OCI-LY3 (cell line): ENCODE data around the gene CDCP1.

Source experiments
- H2AFZ ChIP-seq: fragments of 200-600, 300-600 bp; shearing (Covaris generic); 2 replicates; pipeline ENCODE4 v1.6.0; 2014; ENCODE audit warnings: antibody characterized with exemption, low read depth, low read length
- H3K27ac ChIP-seq: fragments of 200-600, 300-600 bp; sonication (generic); 2 replicates; pipeline ENCODE4 v1.5.1; 2014; ENCODE audit warnings: mild to moderate bottlenecking, low read length, moderate library complexity, mixed read lengths
- H3K27me3 ChIP-seq: fragments of 200-600, 300-600 bp; sonication (generic); 2 replicates; pipeline ENCODE4 v1.6.1; 2014; ENCODE audit warnings: low read depth, low read length, mixed read lengths
- H3K36me3 ChIP-seq: fragments of 200-600, 300-600 bp; sonication (generic); replicated peaks from 2 replicates; pipeline ENCODE3; 2014; ENCODE audit warnings: low read depth, low read length, mixed read lengths
- H3K4me1 ChIP-seq: fragments of 300-600, 200-600 bp; sonication (generic); 2 replicates; pipeline ENCODE4 v1.6.1; 2014; ENCODE audit warnings: low read length, mixed read lengths
- H3K4me2 ChIP-seq: fragments of 200-600, 300-600 bp; sonication (generic); 2 replicates; pipeline ENCODE4 v1.6.1; 2014; ENCODE audit warnings: low read length, mixed read lengths
- H3K4me3 ChIP-seq: fragments of 300-600, 200-600 bp; sonication (generic); 2 replicates; pipeline ENCODE4 v1.5.1; 2014; ENCODE audit warnings: antibody characterized with exemption, mild to moderate bottlenecking, low read length, moderate library complexity
- H3K79me2 ChIP-seq: fragments of 300-600, 200-600 bp; shearing (Covaris generic); 2 replicates; pipeline ENCODE4 v1.6.1; 2014; ENCODE audit warnings: mild to moderate bottlenecking, low read length, mixed read lengths
- H3K9ac ChIP-seq: fragments of 300-600, 200-600 bp; shearing (Covaris generic); 2 replicates; pipeline ENCODE4 v1.6.0; 2014; ENCODE audit warnings: mild to moderate bottlenecking, low read length, moderate library complexity
- H3K9me3 ChIP-seq: fragments of 200-600, 300-600 bp; shearing (Covaris generic); 2 replicates; pipeline ENCODE4 v1.6.1; 2014; ENCODE audit warnings: low read length, mixed read lengths; ENCODE audit not compliant: insufficient read depth
- H4K20me1 ChIP-seq: fragments of 200-600, 300-600 bp; sonication (generic); 2 replicates; pipeline ENCODE4 v1.6.1; 2016; ENCODE audit warnings: low read length, mixed read lengths; ENCODE audit not compliant: insufficient read depth
- CTCF ChIP-seq: fragments of 200-600, 300-600 bp; sonication (generic); IDR thresholded peaks from 2 replicates; pipeline ENCODE4 v1.5.1; 2014; ENCODE audit warnings: antibody characterized with exemption, low read length, low read depth
- EZH2phosphoT487 ChIP-seq: fragments of 200-600 bp; shearing (Covaris generic); IDR thresholded peaks from 2 replicates; pipeline ENCODE4 v1.6.1; 2018; ENCODE audit warnings: antibody characterized with exemption, mixed run types, low read depth

Gene CDCP1

GRCh38 chr3:45154641-45155147, 8.5 kb upstream of the CDCP1 start:
- H2AFZ ChIP-seq = no peak overlapping the region

GRCh38 chr3:45153658-45154437, 7.7 kb upstream of the CDCP1 start:
- Histone ChIP-seq H3K9ac (no peak overlapping the region), H3K9me3 (no peaks in the 10 kb centered on the region), H3K27me3 (peaks cover 33% of the 10 kb centered on the region; the same call in 1 of the 2 replicates), H3K4me3 (no peak overlapping the region), H3K36me3 (no peaks in the 10 kb centered on the region), H4K20me1 (no peaks in the 10 kb centered on the region), H3K79me2 (no peaks in the 10 kb centered on the region), H3K27ac (no peak overlapping the region), H3K4me1 (no peaks in the 10 kb centered on the region), H2AFZ (no peak overlapping the region), H3K4me2 (no peak overlapping the region)
- TF ChIP-seq EZH2phosphoT487 (no peak), CTCF (no peak)

More at GRCh38 chr3:45154641-45155147, 8.5 kb upstream of the CDCP1 start:
- Histone ChIP-seq H3K4me3 (no peak overlapping the region), H3K79me2 (no peaks in the 10 kb centered on the region), H4K20me1 (no peaks in the 10 kb centered on the region), H3K9me3 (no peaks in the 10 kb centered on the region), H3K9ac (no peak overlapping the region), H3K27ac (no peak overlapping the region), H3K4me2 (no peak overlapping the region), H3K27me3 (peaks cover 30% of the 10 kb centered on the region; the same call in 1 of the 2 replicates), H3K36me3 (no peaks in the 10 kb centered on the region), H3K4me1 (no peaks in the 10 kb centered on the region)
- TF ChIP-seq EZH2phosphoT487 = no peak
- no peak for TF ChIP-seq CTCF

- TF ChIP-seq CTCF (no peak), EZH2phosphoT487 (no peak)
These were observed 6.1 kb upstream of the CDCP1 start for GRCh38 chr3:45152307-45152706.

GRCh38 chr3:45151100-45151499, 4.9 kb upstream of the CDCP1 start:
- no peak for TF ChIP-seq CTCF
- no peak for TF ChIP-seq EZH2phosphoT487
- Histone ChIP-seq H3K27ac (no peak overlapping the region), H3K79me2 (no peaks in the 10 kb centered on the region), H2AFZ (no peak overlapping the region), H3K9me3 (no peaks in the 10 kb centered on the region), H3K9ac (no peak overlapping the region), H3K4me2 (no peak overlapping the region), H3K36me3 (no peaks in the 10 kb centered on the region), H3K4me3 (no peak overlapping the region), H4K20me1 (no peaks in the 10 kb centered on the region), H3K4me1 (no peaks in the 10 kb centered on the region), H3K27me3 (peaks cover 34% of the 10 kb centered on the region; the same call in 1 of the 2 replicates)

More at GRCh38 chr3:45152307-45152706, 6.1 kb upstream of the CDCP1 start:
- H3K27ac ChIP-seq = no peak overlapping the region
- no peaks in the 10 kb centered on the region for H3K79me2 ChIP-seq
- H3K4me3 ChIP-seq = no peak overlapping the region
- H3K4me2 ChIP-seq = no peak overlapping the region
- no peaks in the 10 kb centered on the region for H4K20me1 ChIP-seq
- no peaks in the 10 kb centered on the region for H3K36me3 ChIP-seq
- H3K4me1 ChIP-seq = no peaks in the 10 kb centered on the region
- H2AFZ ChIP-seq = no peak overlapping the region
- no peaks in the 10 kb centered on the region for H3K9me3 ChIP-seq
- peaks cover 35% of the 10 kb centered on the region; the same call in 1 of the 2 replicates for H3K27me3 ChIP-seq
- no peak overlapping the region for H3K9ac ChIP-seq
